Measurements from ENCODE around the gene PRPF38A. TPM values are rescaled to one million over a fixed set of nuclear protein-coding genes. Genes with fewer than 3 reads are reported as not detected.

The PRPF38A gene
- total and polyA plus RNA-seq, 2 donors (not counting 3 experiments of a cell fraction or from before 2014, with no cell fraction given), result 16.0 to 42.0 TPM

GRCh38 chr1:52461821-52462220 is 57.4 kb downstream of the PRPF38A start:
- Histone ChIP-seq H3K4me1 (ENCODE audit: control insufficient read depth, extremely low read depth, insufficient read depth, low read length) (no peaks in the 10 kb centered on the region), H3K9me1 (replicated peaks; ENCODE audit: control insufficient read depth, extremely low read depth, insufficient read depth, low read length) (no peaks in the 10 kb centered on the region), H3K36me3 (ENCODE audit: control insufficient read depth in 2 of 2, extremely low read depth in 1 of 2, insufficient read depth in 2 of 2, low read length in 2 of 2) (no peaks in the 10 kb centered on the region), H2AFZ (ENCODE audit: low read depth, low read length) (no peak overlapping the region), H3K27me3 (ENCODE audit: control insufficient read depth in 2 of 2, insufficient read depth in 2 of 2, low read length in 2 of 2) (no peaks in the 10 kb centered on the region), H3K4me3 (replicated peaks in 1 of 3; ENCODE audit: insufficient read depth in 1 of 3, low read depth in 1 of 3, low read length in 3 of 3) (no peak overlapping the region), H3K27ac (ENCODE audit: insufficient read depth, low read depth, low read length) (no peak overlapping the region), H4K20me1 (replicated peaks; ENCODE audit: control insufficient read depth, extremely low read depth, insufficient read depth, low read length) (no peaks in the 10 kb centered on the region), H3K4me2 (ENCODE audit: insufficient read depth, low read length) (no peak overlapping the region), H3K9me3 (replicated peaks; ENCODE audit: control insufficient read depth, insufficient read depth, low read length) (no peaks in the 10 kb centered on the region), H3K9ac (replicated peaks; ENCODE audit: extremely low read depth, insufficient read depth, low read length) (no peak overlapping the region), H3K79me2 (ENCODE audit: control insufficient read depth, insufficient read depth, low read length) (no peaks in the 10 kb centered on the region)
- DNase-seq (ENCODE audit: low read depth, low spot score) (no peak), FAIRE-seq (no peak)
- POLR2A ChIA-PET, result no interaction called here
- dilution Hi-C loops (cut with MboI; ENCODE audit: extremely low pct_ligation_motif_present, low sequenced_read_pairs), result no loop called here
- no peak for TF ChIP-seq POLR2AphosphoS5 (IDR thresholded peaks at IDR 0.05; ENCODE audit: insufficient read depth, low read depth, low read length)
- TF ChIP-seq JUN (IDR thresholded peaks at IDR 0.05; ENCODE audit: borderline replicate concordance, insufficient read depth, insufficient read length, low read depth), result no peak
- no peak for TF ChIP-seq MAX (IDR thresholded peaks at IDR 0.05; ENCODE audit: insufficient read depth, insufficient read length)
- no peak for TF ChIP-seq POLR2A (IDR thresholded peaks at IDR 0.05; ENCODE audit: low read depth, low read length)
- no peak for TF ChIP-seq GATA2 (IDR thresholded peaks at IDR 0.05; ENCODE audit: insufficient read depth, insufficient read length, low read depth, low read length)
- intact Hi-C loops (cut with micrococcal nuclease), result no loop called here
- CTCF ChIA-PET, result no interaction called here
- no TSS peak for BruUV-seq (replicated peaks)

GRCh38 chr1:52463891-52464290 is 59.5 kb downstream of the PRPF38A start:
- DNase-seq (ENCODE audit: low read depth, low spot score) (no peak), FAIRE-seq (no peak)
- H3K36me3 ChIP-seq (ENCODE audit: control insufficient read depth in 2 of 2, extremely low read depth in 1 of 2, insufficient read depth in 2 of 2, low read length in 2 of 2), result no peaks in the 10 kb centered on the region
- no peak overlapping the region for H3K4me3 ChIP-seq (replicated peaks in 1 of 3; ENCODE audit: insufficient read depth in 1 of 3, low read depth in 1 of 3, low read length in 3 of 3)
- dilution Hi-C loops (cut with MboI; ENCODE audit: extremely low pct_ligation_motif_present, low sequenced_read_pairs) (no loop called here), intact Hi-C loops (cut with micrococcal nuclease) (no loop called here)
- CTCF ChIA-PET, result interaction anchor here (1.1 kb wide), 1 partner anchor 12 kb away, joined by 4 read pairs; no protein-coding TSS in a partner anchor
- POLR2A ChIA-PET, result no interaction called here
- no peaks in the 10 kb centered on the region for H4K20me1 ChIP-seq (replicated peaks; ENCODE audit: control insufficient read depth, extremely low read depth, insufficient read depth, low read length)
- no TSS peak for BruUV-seq (replicated peaks)
- H2AFZ ChIP-seq (ENCODE audit: low read depth, low read length), result no peak overlapping the region
- no peaks in the 10 kb centered on the region for H3K9me1 ChIP-seq (replicated peaks; ENCODE audit: control insufficient read depth, extremely low read depth, insufficient read depth, low read length)
- no peak overlapping the region for H3K4me2 ChIP-seq (ENCODE audit: insufficient read depth, low read length)
- TF ChIP-seq FOS (IDR thresholded peaks at IDR 0.05; ENCODE audit: borderline replicate concordance, insufficient read depth, low read length), result no peak
- no peak for TF ChIP-seq POLR2AphosphoS5 (IDR thresholded peaks at IDR 0.05; ENCODE audit: insufficient read depth, low read depth, low read length)
- no peak for TF ChIP-seq CTCF (IDR thresholded peaks at IDR 0.05; ENCODE audit: extremely low read depth in 1 of 2, insufficient read depth in 1 of 2, low read depth in 1 of 2, low read length in 2 of 2)
- no peak for TF ChIP-seq GATA2 (IDR thresholded peaks at IDR 0.05; ENCODE audit: insufficient read depth, insufficient read length, low read depth, low read length)
- no peak for TF ChIP-seq MAX (IDR thresholded peaks at IDR 0.05; ENCODE audit: insufficient read depth, insufficient read length)
- TF ChIP-seq JUN (IDR thresholded peaks at IDR 0.05; ENCODE audit: borderline replicate concordance, insufficient read depth, insufficient read length, low read depth), result no peak
- no peak for TF ChIP-seq MYC (IDR thresholded peaks at IDR 0.05; ENCODE audit: low read depth, low read length)
- TF ChIP-seq POLR2A (IDR thresholded peaks at IDR 0.05; ENCODE audit: low read depth, low read length), result no peak
- no peak for TF ChIP-seq EZH2 (IDR thresholded peaks at IDR 0.05; ENCODE audit: borderline replicate concordance, low read depth, low read length, severe bottlenecking)
- H3K27ac ChIP-seq (ENCODE audit: insufficient read depth, low read depth, low read length), result no peak overlapping the region
- no peaks in the 10 kb centered on the region for H3K4me1 ChIP-seq (ENCODE audit: control insufficient read depth, extremely low read depth, insufficient read depth, low read length)
- no peak overlapping the region for H3K9ac ChIP-seq (replicated peaks; ENCODE audit: extremely low read depth, insufficient read depth, low read length)
- H3K9me3 ChIP-seq (replicated peaks; ENCODE audit: control insufficient read depth, insufficient read depth, low read length), result no peaks in the 10 kb centered on the region
- H3K27me3 ChIP-seq (ENCODE audit: control insufficient read depth in 2 of 2, insufficient read depth in 2 of 2, low read length in 2 of 2), result no peaks in the 10 kb centered on the region
- no peaks in the 10 kb centered on the region for H3K79me2 ChIP-seq (ENCODE audit: control insufficient read depth, insufficient read depth, low read length)

Measured in endothelial cell of umbilical vein (primary cell).